Stromal cell of bone marrow (primary cell): ENCODE results near the gene OR1D2.
"Not testable (repeated sequence)": the region's sequence is repeated elsewhere in the genome, so short reads cannot be mapped to it uniquely, and the experiment has no call there.

Source experiments
- DNase-seq: peaks from one replicate; pipeline ENCODE4 v3.0.0-alpha.2; 2012; ENCODE audit warnings: low read depth

Gene OR1D2, protein sequence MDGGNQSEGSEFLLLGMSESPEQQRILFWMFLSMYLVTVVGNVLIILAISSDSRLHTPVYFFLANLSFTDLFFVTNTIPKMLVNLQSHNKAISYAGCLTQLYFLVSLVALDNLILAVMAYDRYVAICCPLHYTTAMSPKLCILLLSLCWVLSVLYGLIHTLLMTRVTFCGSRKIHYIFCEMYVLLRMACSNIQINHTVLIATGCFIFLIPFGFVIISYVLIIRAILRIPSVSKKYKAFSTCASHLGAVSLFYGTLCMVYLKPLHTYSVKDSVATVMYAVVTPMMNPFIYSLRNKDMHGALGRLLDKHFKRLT

GRCh38 chr17:3104322-3104721 is at the start of gene OR1D2:
OR1D2 (minus strand) TSS chr17:3104422; CDS start chr17:3092996, 11,426 bp downstream.
- DNase-seq, result no peak

DNA sequence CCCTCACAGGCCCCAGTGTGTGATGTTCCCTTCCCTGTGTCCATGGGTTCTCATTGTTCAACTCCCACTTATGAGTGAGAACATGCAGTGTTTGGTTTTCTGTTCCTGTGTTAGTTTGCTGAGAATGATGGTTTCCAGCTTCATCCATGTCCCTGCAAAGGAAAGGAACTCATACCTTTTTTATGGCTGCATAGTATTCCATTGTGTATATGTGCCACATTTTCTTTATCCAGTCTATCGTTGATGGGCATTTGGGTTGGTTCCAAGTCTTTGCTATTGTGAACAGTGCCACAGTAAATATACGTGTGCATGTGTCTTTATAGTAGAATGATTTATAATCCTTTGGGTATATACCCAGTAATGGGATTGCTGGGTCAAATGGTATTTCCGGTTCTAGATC is 33.3 kb upstream of the OR1D2 start:
- not testable (repeated sequence) for DNase-seq

DNA sequence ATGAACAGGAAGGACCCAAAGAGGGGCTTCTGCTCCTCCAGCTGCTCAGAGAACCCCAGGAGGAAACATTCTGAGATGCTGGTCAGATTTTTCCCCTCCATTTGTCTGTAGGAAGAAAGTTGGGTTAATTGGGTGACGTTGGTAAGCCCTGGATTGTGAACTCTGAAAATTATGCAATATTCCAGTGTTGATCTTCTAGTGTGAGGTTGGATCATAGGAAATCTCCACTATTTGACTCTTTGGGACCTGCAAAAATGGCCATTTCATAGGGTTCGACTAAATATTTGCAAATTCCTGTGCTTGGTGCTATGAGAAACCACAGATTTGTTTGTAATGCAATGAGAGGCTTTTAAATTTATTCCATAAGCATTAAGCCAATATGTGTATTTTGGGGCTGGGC is 23.2 kb upstream of the OR1D2 start, which contains the start of gene OR1G1:
Gene OR1G1, minus strand, starts transcription at position 101 of the 400 bp plus-strand sequence. Its CDS starts 0 bp downstream, at position 101.
- DNase-seq, result no peak

GRCh38 chr17:3073850-3074249 is 30.4 kb downstream of the OR1D2 start:
- DNase-seq, result not testable (repeated sequence)

- DNase-seq, result not testable (repeated sequence)
Observed at GRCh38 chr17:3065192-3065591, 39.0 kb downstream of the OR1D2 start.

- DNase-seq, result not testable (repeated sequence)
Observed at GRCh38 chr17:3063507-3063906, 40.7 kb downstream of the OR1D2 start, which contains the start of gene OR1D5. OR1D5 (minus strand) TSS chr17:3063607; CDS start chr17:3063607, 0 bp downstream.

DNA sequence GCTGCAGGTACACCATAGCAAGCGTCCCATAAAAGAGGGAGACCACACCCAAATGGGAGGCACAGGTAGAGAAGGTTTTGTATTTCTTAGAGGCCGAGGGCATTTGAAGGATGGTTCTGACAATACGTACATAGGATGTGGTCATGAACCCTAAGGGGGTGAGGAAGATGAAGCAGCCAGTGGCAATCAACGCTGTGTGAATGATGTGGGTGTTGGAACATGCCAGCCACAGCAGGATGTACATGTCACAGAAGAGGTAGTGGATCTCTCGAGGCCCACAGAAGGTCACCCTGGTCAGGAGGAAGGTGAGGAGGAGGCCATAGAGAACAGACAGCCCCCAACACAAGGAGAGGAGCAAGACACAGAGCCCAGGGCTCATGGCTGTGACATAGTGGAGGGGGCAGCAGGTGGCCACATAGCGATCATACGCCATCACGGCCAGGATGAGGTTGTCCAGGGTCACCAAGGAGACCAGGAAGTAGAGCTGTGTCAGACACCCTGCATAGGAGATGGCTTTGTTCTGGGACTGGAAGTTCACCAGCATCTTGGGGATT is 41.3 kb downstream of the OR1D2 start:
- DNase-seq, result not testable (repeated sequence)

DNA sequence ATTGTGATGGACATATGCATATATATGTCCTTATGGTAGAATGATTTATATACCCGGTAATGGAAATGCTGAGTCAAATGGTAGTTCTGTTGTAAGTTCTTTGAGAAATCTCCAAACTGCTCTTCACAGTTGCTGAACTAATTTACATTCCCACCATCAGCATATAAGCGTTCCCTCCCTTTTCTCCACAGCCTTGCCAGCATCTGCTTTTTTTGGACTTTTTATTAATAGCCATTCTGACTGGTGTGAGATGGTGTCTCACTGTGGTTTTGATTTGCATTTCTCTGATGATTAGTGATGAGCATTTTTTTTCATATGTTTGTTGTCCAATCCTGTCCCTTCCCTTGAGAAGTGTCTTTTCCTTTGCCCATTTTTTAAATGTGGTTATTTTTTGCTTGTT is 49.4 kb downstream of the OR1D2 start:
- DNase-seq, result not testable (repeated sequence)

DNA sequence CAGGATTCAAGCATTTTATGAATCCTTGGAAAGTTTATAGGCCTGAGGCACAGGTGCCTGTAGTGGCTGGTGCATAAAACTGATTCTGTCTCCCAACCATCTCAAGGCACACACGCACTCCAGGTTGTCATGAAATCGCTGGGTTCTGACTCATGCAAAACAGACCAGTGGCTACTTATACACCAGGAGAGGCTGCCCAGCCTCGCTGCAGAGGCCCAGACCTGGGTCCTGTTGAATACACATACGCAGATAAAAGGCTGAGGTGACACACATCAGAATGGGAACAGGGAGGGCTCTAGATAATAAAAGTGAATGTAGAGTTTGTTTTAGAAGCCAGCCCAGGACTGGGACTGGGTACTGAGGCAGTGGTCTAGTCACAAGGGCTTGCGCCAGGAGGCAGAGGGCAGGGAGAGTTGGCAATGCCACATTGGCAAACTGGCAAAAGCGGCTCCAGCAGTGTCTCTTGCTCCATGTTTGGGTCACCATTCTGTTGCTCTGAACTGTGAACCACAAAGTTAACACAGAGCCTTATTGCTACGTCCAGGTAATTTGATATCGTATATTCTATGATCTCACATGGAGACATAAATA is 54.4 kb downstream of the OR1D2 start:
- DNase-seq, result no peak

DNA sequence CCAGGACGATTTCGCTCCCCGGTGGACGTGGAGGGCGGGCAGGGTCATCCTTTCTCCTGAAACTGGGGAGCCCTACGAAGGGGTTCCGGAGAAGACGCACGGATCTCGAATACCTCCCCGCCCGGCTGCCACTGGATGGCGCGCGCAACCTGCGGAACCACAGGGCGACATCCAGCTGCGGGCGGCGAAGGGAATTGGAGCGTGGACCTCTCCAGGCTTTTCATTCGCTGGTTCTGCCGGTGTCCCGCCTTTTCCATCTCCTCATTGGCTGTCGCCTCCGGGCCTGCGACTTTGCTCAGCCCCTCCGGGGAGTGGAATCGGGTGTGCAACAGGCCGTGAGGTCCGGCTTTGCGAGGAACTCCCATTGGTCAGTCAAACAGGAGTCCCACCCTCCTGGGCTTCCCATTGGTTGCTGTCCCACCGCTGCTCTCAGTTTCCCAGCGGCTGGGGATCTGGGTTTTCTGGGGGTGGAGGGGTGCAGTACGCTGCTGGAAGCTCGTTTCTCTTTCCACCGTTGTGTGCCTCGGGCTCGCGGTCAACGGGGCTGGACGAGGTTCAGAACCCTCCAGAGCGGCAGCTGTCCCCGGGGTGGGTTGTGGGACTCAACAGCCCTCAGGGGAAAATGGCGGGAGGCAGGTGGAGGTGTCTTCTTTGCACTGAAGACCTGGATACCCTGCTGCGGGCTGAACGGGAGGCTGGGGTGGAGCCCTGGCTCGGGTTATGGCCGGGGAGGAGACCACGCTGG is 55.3 kb downstream of the OR1D2 start:
- peak; percentile 95 for DNase-seq

DNA sequence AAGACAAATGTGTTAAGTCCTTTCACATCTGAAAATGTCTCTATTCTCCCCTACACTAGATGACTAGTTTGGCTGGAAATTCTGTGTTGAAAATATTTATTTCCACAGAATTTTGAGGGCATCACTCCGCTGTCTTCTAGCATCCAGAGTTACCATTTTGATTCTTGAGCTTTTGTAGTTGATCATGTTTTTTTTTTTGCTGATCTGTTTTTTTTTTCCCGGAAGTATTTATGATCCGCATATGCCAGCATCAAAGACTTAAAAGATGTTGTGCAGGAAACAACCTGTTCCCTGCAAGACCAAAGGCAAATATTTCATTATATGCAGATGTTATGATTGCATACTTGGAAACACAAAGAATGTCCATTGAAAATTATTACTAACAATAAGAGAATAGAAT is 57.5 kb downstream of the OR1D2 start:
- no peak for DNase-seq

- DNase-seq, result no peak
Observed at GRCh38 chr17:3043737-3044365, 60.4 kb downstream of the OR1D2 start.

DNA sequence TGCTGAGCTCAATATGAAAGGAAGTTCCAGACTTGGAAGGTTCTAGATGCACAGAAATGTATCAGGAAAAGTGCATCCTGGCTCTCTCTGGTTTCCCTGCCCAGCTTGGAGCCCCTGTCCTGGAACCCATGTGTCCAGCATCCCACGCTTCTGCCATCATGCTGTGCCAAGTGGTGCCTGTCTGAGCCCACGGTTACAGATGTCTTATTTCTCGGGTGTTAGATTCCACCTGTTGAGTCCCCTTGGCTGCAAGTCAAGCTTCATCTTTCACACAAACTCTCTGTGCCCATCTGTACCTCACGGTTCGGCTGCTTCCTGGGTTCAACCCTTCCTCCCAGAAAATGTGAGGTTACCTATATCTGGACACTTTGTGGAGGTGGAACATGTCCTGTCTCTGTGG is 63.3 kb downstream of the OR1D2 start:
- no peak for DNase-seq

DNA sequence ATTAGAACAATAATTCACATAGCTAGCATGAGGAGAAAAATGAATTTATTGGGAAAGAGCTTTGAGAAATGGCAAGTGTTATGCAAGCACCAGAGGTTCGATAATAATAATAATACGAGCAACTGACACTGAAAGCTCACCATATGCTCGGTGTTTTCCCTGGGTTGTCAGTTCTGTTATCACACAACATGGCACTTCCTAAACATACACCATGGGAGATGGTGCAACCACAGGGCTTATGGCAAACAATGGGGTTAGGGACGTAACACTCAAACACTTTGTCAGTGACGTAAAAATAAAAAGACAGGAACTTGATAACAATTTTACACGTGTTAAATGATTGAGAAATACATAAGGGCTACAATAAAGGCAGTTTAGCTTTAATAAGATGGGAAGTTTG is 64.5 kb downstream of the OR1D2 start:
- no peak for DNase-seq

GRCh38 chr17:3038941-3039340 is 65.3 kb downstream of the OR1D2 start:
- DNase-seq, result no peak
